ENCODE results near the gene LAPTM5.
"Not testable (repeated sequence)": the region's sequence is repeated elsewhere in the genome, so short reads cannot be mapped to it uniquely, and the experiment has no call there.

The LAPTM5 gene

GRCh38 chr1:30702823-30703222 is 54.8 kb downstream of the LAPTM5 start:
- DNase-seq (ENCODE audit: insufficient read length, low spot score) = no peak
- FAIRE-seq = no peak

DNA sequence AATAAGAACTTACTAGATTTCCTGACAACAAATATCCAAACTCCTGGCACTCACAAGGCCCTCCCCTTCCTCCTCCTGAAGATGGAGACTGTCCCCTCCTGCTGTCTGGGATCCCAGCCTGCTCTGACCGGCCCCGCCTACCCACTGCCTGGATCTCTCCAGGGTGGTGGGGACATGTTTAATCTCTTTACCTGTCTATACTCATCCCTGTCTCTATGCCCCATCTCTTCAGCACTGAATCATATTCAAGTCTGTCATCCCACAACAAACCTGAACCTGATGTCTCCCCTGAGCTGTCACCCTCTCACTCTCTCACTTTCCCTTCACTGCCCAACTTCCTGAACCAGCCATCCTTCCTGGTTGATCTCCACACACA is 56.3 kb downstream of the LAPTM5 start:
- no peak for DNase-seq (ENCODE audit: insufficient read length, low spot score)
- no peak for FAIRE-seq

DNA sequence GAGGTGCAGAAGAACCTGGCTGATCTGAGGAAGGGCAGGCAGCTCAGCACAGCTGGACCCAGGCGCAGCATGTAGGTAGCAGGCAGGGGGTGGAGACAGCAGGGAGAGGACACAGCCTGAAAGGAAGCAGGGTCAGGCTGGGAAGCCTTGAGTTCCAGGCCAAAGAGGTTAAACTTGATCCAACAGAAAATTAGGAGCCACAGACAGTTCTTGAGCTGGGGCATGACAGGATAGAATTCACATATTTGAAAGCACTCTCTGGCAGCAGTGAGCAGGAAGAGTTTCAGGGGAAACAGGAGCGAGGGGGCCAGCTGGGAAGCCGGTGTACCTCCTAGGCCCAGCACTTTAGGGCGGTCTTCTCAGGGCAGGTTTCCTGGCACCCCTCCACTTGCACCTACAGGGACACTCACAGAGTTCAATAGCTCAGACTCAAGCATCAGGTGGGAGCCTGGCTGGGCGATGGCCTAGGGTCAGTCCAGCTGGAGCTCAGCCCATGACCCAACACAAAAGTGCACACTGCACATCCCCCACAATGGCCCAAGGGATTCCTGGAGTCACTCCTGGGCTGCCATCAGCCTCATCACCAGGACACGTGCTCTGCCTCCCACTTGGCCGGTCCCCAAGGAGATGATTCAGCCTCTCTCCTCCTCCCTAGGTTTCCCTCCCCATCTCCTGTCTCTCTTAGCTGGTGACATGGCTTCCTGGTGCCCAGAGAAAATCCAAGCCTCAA is 56.9 kb downstream of the LAPTM5 start:
- no peak for FAIRE-seq
- no peak for DNase-seq (ENCODE audit: insufficient read length, low spot score)

- FAIRE-seq = no peak
- no peak for DNase-seq (ENCODE audit: insufficient read length, low spot score)
Observed at GRCh38 chr1:30699762-30700161, 57.8 kb downstream of the LAPTM5 start.

DNA sequence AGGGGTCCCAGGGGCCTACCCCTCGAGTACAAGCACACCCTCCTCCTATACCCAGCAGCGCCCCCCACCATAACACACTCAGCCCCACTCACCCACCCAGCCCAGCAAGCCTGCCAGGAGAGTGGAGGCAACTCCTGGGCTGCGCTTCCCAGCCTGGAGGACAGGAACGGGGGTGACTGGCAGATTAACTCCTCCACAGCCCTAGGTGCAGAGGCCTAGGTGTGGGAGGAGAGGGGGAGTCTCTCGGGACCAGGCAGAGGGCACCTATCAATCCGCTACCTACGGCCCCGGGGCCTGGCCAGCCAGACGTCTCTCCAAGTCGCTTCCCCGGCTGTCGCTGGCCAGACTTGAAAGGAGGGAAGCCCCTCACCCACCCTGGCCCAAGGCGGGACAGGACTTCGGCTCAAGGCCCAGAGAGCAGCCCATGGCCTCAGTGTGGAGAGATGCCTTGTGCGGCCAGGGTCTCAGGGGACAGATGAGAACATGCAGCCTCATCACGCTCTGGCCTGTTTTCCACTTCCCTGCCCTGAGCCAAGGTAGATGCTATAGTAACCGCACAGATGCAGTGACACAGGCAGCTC is 59.1 kb downstream of the LAPTM5 start:
- FAIRE-seq (no peak), DNase-seq (ENCODE audit: insufficient read length, low spot score) (no peak)

DNA sequence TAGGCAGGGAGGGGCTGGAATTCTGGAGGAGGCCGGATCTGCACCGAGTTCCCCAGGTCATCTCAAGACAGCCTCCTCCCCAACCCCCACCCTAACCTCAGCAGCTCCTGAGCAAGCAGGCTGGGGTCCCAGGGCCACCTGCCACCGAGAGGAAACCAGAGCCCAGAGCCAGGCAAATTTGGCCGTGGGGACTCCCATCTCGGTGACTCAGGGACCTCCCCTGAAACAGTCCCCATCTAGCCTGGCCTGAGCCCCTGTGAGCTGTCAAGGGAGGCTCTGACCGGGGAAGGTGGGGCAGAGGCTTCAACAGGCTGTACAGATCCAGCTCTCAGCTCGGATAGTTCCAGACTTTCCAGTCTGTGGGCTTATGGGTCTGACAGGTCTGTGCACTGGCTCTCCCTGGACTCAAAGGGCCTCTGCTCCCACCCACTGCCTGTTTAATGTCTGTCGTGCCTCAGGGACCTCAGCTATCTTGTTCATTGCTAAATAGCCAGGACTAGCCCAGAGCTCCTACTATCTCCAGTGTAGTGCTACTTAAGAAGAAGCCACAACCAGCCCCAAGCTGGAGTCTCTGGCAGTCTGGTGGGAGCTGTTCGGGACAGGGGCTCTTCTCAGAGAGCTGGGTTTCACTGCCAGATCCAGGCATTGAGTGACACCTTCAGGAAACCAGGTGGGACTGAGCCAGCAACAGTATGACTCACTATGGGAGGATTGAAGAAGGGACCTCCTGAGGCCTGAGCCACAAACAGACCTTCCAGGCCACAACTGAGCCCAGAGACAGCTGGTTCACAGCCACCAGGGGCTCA is 59.8 kb downstream of the LAPTM5 start:
- FAIRE-seq (no peak), DNase-seq (ENCODE audit: insufficient read length, low spot score) (no peak)

GRCh38 chr1:30696831-30697230 is 60.7 kb downstream of the LAPTM5 start:
- no peak for DNase-seq (ENCODE audit: insufficient read length, low spot score)
- no peak for FAIRE-seq

- no peak for FAIRE-seq
- no peak for DNase-seq (ENCODE audit: insufficient read length, low spot score)
Observed at GRCh38 chr1:30695439-30695841, 62.1 kb downstream of the LAPTM5 start.

GRCh38 chr1:30694280-30695175 is 63.0 kb downstream of the LAPTM5 start:
- DNase-seq (ENCODE audit: insufficient read length, low spot score) (no peak), FAIRE-seq (no peak)

- FAIRE-seq = no peak
- DNase-seq (ENCODE audit: insufficient read length, low spot score) = no peak
Observed at GRCh38 chr1:30693822-30694221, 63.8 kb downstream of the LAPTM5 start.

- no peak for DNase-seq (ENCODE audit: insufficient read length, low spot score)
- no peak for FAIRE-seq
Observed at GRCh38 chr1:30693366-30693765, 64.2 kb downstream of the LAPTM5 start.

DNA sequence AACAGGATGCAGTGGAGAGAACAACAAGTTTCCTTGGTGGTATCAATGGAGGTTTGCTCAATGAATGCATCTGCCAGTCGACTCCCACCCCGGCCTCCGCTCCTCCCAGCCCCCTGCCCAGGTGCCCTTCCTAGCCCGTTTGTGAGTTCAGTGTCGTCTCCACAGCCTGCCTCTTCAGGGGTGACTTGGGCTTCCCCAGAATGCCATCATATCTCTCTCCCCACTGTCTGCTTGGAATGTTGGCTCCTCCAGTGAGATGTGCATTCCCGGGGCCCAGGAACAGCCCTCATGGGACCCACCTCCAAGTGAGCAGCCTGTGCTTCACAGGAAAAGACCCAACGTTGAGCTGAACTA is 64.6 kb downstream of the LAPTM5 start:
- FAIRE-seq (no peak), DNase-seq (ENCODE audit: insufficient read length, low spot score) (no peak)

GRCh38 chr1:30692201-30692947 is 65.2 kb downstream of the LAPTM5 start:
- no peak for FAIRE-seq

DNA sequence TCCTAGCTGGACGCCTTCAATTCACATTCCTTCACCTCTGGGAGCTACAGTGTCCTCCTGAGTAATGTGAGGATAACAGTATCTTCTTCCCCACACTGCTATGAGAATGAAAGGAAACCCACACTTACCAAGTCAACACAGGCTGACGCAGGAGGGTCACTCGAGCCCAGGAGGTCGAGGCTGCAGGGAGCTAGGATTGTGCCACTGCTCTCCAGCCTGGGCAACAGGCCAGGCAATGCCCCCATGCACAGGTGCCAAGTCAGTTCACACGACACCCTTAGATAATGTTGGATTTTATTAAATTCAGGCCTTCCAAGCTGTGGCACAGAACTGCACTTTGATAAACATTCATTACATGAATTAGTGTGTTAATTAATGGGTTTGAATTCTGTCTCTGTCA is 66.1 kb downstream of the LAPTM5 start:
- DNase-seq (ENCODE audit: insufficient read length, low spot score) (no peak), FAIRE-seq (no peak)

More at GRCh38 chr1:30692201-30692947, 65.2 kb downstream of the LAPTM5 start:
- no peak for DNase-seq (ENCODE audit: insufficient read length, low spot score)

DNA sequence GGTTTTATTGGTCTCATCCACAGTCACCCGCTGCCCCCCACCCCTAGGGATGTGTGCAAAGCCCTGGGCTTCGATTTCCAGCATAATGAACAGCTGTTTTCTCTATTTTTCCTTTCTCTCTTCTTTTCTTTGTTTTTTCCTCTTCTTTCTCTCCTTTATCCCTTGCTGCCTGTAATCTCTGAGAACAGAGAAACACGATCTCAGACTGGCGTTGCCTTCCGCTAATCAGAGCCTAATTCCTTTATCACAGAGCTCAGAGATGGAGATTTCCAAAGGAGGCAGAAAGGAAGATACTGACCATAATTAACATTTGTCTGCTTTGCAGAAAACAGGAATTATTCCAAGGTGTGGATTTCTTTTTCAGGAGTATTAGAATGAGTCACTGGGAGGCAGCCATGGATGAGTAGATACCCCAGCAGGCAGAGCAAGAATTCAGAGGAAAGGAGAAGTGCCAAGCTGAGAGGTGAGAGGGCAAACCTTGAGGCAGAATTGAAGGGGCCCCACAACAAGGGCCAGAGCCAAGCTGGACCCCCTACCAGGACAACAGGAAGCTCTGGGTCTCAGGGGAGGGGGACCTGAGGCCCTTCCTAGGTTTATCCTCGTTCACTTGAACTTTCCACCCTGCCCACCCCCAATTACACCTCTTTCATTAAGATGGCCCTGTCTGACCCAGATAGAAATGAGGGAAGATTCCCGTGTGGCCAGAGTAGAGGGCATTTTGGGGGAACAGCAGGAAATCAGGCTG is 67.5 kb downstream of the LAPTM5 start:
- FAIRE-seq (no peak), DNase-seq (ENCODE audit: insufficient read length, low spot score) (no peak)

DNA sequence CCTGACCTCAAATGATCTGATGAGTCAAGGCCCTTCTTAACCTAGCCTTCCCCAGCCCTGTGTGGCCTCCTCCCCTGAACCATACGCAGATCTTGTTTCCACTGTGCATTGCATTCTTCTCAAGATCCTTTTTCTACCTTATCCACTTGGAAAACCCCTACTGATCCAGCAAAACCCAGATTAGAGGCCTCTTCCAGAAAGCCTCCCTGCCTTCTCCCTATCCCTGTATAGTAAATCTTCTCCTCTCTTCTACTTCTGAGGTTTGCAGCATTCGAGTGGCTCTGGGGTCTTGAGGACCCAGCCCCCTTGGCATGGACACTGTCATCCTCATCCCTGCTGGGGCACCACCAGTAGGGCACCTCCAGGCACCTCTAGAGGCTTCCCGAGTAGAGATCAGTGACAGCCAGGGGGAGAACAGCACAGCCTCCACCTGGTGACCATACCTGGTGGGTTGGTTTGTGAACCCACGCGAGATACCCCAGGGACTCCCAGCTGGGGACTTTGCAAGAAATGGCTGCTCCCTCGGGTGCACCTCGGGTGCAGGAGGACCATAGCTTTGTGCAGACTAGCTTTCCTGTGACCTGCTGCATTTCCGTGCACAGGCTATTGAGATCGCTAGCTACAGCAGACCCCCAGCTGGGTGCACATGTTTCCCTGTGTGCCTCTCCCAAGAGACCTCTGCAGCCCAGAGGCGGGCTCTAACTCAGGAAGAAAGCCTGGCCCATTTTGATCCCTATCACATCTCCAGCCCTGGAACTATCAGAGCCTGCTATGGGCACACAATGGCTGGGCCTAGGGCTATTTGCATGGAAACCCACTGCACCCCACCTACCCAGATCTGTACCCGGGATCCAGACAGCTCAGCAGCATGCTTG is 68.4 kb downstream of the LAPTM5 start:
- DNase-seq (ENCODE audit: insufficient read length, low spot score) (no peak), FAIRE-seq (no peak)

DNA sequence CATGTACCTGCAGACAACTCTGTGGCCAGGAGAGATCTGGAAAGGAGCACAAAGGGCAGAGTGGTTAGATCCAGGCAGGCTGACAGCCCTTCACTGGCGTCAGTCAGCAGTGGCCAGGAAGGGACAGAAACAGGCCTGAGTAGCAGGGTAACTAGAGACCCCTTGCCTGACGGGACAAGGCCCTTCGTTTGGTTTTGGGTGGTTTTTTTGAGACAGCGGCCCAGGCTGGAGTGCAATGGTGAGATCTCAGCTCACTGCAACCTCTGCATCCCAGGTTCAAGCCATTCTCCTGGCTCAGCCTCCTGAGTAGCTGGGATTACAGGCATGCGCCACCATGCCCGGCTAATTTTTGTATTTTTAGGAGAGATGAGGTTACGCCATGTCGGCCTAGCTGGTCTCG is 69.1 kb downstream of the LAPTM5 start:
- not testable (repeated sequence) for FAIRE-seq; DNase-seq (ENCODE audit: insufficient read length, low spot score)

DNA sequence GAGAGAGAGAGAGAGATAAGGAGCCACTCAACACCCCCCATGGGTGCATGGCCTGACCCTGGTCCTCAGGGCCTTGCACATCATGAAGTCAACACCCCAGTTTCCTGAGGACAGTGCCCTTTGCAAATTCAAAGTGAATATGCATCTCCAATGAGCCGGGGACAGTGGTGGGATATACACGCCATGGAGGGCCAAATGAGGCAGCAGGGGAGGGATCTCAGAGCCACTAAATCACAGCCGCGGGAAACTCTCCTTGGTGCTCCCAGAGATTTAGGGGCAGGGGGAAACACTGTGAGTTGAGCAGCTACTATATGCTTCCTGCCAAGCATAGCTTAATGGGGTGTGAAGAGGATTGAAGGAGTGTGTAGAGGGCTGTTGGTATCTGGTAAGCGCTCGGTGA is 69.7 kb downstream of the LAPTM5 start:
- DNase-seq (ENCODE audit: insufficient read length, low spot score) (no peak), FAIRE-seq (no peak)
